ENCODE data around the gene ABHD12B. TPM values are rescaled to one million over a fixed set of nuclear protein-coding genes. Genes with fewer than 3 reads are reported as not detected.
"Not testable (repeated sequence)": the region's sequence is repeated elsewhere in the genome, so short reads cannot be mapped to it uniquely, and the experiment has no call there.

Gene ABHD12B
- total and polyA plus RNA-seq, 2 donors (not counting 1 experiment from before 2014, with no cell fraction given): under 0.01 TPM; not detected in 1

DNA sequence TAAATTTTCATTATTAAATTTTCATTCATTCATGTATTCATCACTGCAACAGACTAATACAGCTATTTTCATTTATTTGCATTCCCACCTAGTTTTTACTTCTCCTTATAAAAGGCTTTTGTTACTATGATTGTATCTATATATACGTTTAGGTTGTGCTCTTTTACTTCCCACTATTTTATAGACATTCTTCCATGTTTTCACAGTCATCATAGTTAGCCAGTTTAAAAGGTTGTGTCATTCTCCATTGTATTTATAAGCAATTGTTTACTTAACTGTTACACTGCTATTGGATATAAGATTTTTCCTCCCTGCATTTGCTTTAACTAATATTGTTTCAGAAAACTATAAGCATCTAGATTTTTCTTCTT lies 12.0 kb downstream of the ABHD12B start:
- Histone ChIP-seq H3K9ac (ENCODE audit: insufficient read depth, low read length) (no peak overlapping the region), H3K9me3 (ENCODE audit: control insufficient read depth, insufficient read depth, low read depth, low read length) (no peaks in the 10 kb centered on the region), H3K79me2 (ENCODE audit: control insufficient read depth, insufficient read depth, low read length) (no peaks in the 10 kb centered on the region), H3K4me3 (replicated peaks in 1 of 4; ENCODE audit: control extremely low read depth in 1 of 4, insufficient read depth in 1 of 4, low read depth in 3 of 4, low read length in 4 of 4) (no peak overlapping the region), H3K4me2 (ENCODE audit: extremely low read depth, insufficient read depth, low read length) (no peak overlapping the region), H2AFZ (ENCODE audit: low read length) (no peak overlapping the region), H3K4me1 (ENCODE audit: control insufficient read depth, extremely low read depth, insufficient read depth, low read length) (no peaks in the 10 kb centered on the region), H3K27me3 (ENCODE audit: control insufficient read depth, insufficient read depth, low read length) (peaks cover 4% of the 10 kb centered on the region), H4K20me1 (ENCODE audit: control insufficient read depth, extremely low read depth, insufficient read depth, low read length) (no peaks in the 10 kb centered on the region), H3K36me3 (ENCODE audit: control insufficient read depth, insufficient read depth, low read length) (no peaks in the 10 kb centered on the region), H3K27ac (ENCODE audit: insufficient read depth, low read length) (no peak overlapping the region)
- no peak for TF ChIP-seq EZH2 (IDR thresholded peaks at IDR 0.05; ENCODE audit: low read length, missing control alignments)
- no peak for DNase-seq (ENCODE audit: low read depth in 2 of 2)

- H3K79me2 ChIP-seq (ENCODE audit: control insufficient read depth, insufficient read depth, low read length): no peaks in the 10 kb centered on the region
- H3K4me3 ChIP-seq (replicated peaks in 1 of 4; ENCODE audit: control extremely low read depth in 1 of 4, insufficient read depth in 1 of 4, low read depth in 3 of 4, low read length in 4 of 4): no peak overlapping the region
- no peak overlapping the region for H3K9ac ChIP-seq (ENCODE audit: insufficient read depth, low read length)
- no peaks in the 10 kb centered on the region for H3K36me3 ChIP-seq (ENCODE audit: control insufficient read depth, insufficient read depth, low read length)
- H2AFZ ChIP-seq (ENCODE audit: low read length): no peak overlapping the region
- H3K4me2 ChIP-seq (ENCODE audit: extremely low read depth, insufficient read depth, low read length): no peak overlapping the region
- H3K9me3 ChIP-seq (ENCODE audit: control insufficient read depth, insufficient read depth, low read depth, low read length): no peaks in the 10 kb centered on the region
- H3K4me1 ChIP-seq (ENCODE audit: control insufficient read depth, extremely low read depth, insufficient read depth, low read length): no peaks in the 10 kb centered on the region
- H3K27ac ChIP-seq (ENCODE audit: insufficient read depth, low read length): no peak overlapping the region
- TF ChIP-seq, protein P1, sequence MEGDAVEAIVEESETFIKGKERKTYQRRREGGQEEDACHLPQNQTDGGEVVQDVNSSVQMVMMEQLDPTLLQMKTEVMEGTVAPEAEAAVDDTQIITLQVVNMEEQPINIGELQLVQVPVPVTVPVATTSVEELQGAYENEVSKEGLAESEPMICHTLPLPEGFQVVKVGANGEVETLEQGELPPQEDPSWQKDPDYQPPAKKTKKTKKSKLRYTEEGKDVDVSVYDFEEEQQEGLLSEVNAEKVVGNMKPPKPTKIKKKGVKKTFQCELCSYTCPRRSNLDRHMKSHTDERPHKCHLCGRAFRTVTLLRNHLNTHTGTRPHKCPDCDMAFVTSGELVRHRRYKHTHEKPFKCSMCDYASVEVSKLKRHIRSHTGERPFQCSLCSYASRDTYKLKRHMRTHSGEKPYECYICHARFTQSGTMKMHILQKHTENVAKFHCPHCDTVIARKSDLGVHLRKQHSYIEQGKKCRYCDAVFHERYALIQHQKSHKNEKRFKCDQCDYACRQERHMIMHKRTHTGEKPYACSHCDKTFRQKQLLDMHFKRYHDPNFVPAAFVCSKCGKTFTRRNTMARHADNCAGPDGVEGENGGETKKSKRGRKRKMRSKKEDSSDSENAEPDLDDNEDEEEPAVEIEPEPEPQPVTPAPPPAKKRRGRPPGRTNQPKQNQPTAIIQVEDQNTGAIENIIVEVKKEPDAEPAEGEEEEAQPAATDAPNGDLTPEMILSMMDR (conservative IDR thresholded peaks at IDR 0.05 in 1 of 2, IDR thresholded peaks at IDR 0.05 in 1 of 2; ENCODE audit: low read depth in 1 of 2, low read length in 2 of 2): no peak
- TF ChIP-seq EZH2 (IDR thresholded peaks at IDR 0.05; ENCODE audit: low read length, missing control alignments): no peak
- H4K20me1 ChIP-seq (ENCODE audit: control insufficient read depth, extremely low read depth, insufficient read depth, low read length): no peaks in the 10 kb centered on the region
- peaks cover 2% of the 10 kb centered on the region for H3K27me3 ChIP-seq (ENCODE audit: control insufficient read depth, insufficient read depth, low read length)
- no peak for DNase-seq (ENCODE audit: low read depth in 2 of 2)
Observed at GRCh38 chr14:50887476-50887875, 15.6 kb downstream of the ABHD12B start.

GRCh38 chr14:50892255-50892654 lies 20.4 kb downstream of the ABHD12B start:
- no peak for TF ChIP-seq EZH2 (IDR thresholded peaks at IDR 0.05; ENCODE audit: low read length, missing control alignments)
- TF ChIP-seq, protein P1 (conservative IDR thresholded peaks at IDR 0.05 in 1 of 2, IDR thresholded peaks at IDR 0.05 in 1 of 2; ENCODE audit: low read depth in 1 of 2, low read length in 2 of 2): no peak
- Histone ChIP-seq H3K9ac (ENCODE audit: insufficient read depth, low read length) (no peak overlapping the region), H3K36me3 (ENCODE audit: control insufficient read depth, insufficient read depth, low read length) (no peaks in the 10 kb centered on the region)

DNA sequence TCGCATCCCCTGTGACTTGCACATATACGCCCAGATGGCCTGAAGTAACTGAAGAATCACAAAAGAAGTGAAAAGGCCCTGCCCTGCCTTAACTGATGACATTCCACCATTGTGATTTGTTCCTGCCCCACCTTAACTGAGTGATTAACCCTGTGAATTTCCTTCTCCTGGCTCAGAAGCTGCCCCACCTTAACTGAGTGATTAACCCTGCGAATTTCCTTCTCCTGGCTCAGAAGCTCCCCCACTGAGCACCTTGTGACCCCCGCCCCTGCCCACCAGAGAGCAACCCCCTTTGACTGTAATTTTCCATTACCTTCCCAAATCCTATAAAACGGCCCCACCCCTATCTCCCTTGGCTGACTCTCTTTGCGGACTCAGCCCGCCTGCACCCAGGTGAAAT lies 24.6 kb downstream of the ABHD12B start:
- not testable (repeated sequence) for H3K36me3 ChIP-seq (ENCODE audit: control insufficient read depth, insufficient read depth, low read length); H3K27ac ChIP-seq (ENCODE audit: insufficient read depth, low read length); DNase-seq (ENCODE audit: low read depth in 2 of 2); H3K9me3 ChIP-seq (ENCODE audit: control insufficient read depth, insufficient read depth, low read depth, low read length); H2AFZ ChIP-seq (ENCODE audit: low read length); H3K4me2 ChIP-seq (ENCODE audit: extremely low read depth, insufficient read depth, low read length); H3K79me2 ChIP-seq (ENCODE audit: control insufficient read depth, insufficient read depth, low read length); H3K9ac ChIP-seq (ENCODE audit: insufficient read depth, low read length); H4K20me1 ChIP-seq (ENCODE audit: control insufficient read depth, extremely low read depth, insufficient read depth, low read length); H3K27me3 ChIP-seq (ENCODE audit: control insufficient read depth, insufficient read depth, low read length); H3K4me3 ChIP-seq (replicated peaks in 1 of 4; ENCODE audit: control extremely low read depth in 1 of 4, insufficient read depth in 1 of 4, low read depth in 3 of 4, low read length in 4 of 4); H3K4me1 ChIP-seq (ENCODE audit: control insufficient read depth, extremely low read depth, insufficient read depth, low read length)

More at GRCh38 chr14:50892255-50892654, 20.4 kb downstream of the ABHD12B start:
- H3K4me1 ChIP-seq (ENCODE audit: control insufficient read depth, extremely low read depth, insufficient read depth, low read length): no peaks in the 10 kb centered on the region
- H3K27me3 ChIP-seq (ENCODE audit: control insufficient read depth, insufficient read depth, low read length): no peaks in the 10 kb centered on the region
- no peaks in the 10 kb centered on the region for H3K9me3 ChIP-seq (ENCODE audit: control insufficient read depth, insufficient read depth, low read depth, low read length)
- H3K4me3 ChIP-seq (replicated peaks in 1 of 4; ENCODE audit: control extremely low read depth in 1 of 4, insufficient read depth in 1 of 4, low read depth in 3 of 4, low read length in 4 of 4): no peak overlapping the region
- H4K20me1 ChIP-seq (ENCODE audit: control insufficient read depth, extremely low read depth, insufficient read depth, low read length): no peaks in the 10 kb centered on the region
- H3K4me2 ChIP-seq (ENCODE audit: extremely low read depth, insufficient read depth, low read length): no peak overlapping the region
- no peak for DNase-seq (ENCODE audit: low read depth in 2 of 2)
- no peaks in the 10 kb centered on the region for H3K79me2 ChIP-seq (ENCODE audit: control insufficient read depth, insufficient read depth, low read length)
- no peak overlapping the region for H3K27ac ChIP-seq (ENCODE audit: insufficient read depth, low read length)
- no peak overlapping the region for H2AFZ ChIP-seq (ENCODE audit: low read length)

- H3K36me3 ChIP-seq (ENCODE audit: control insufficient read depth, insufficient read depth, low read length); H3K9ac ChIP-seq (ENCODE audit: insufficient read depth, low read length); H4K20me1 ChIP-seq (ENCODE audit: control insufficient read depth, extremely low read depth, insufficient read depth, low read length); H3K27ac ChIP-seq (ENCODE audit: insufficient read depth, low read length); H3K9me3 ChIP-seq (ENCODE audit: control insufficient read depth, insufficient read depth, low read depth, low read length); H3K79me2 ChIP-seq (ENCODE audit: control insufficient read depth, insufficient read depth, low read length); H3K4me3 ChIP-seq (replicated peaks in 1 of 4; ENCODE audit: control extremely low read depth in 1 of 4, insufficient read depth in 1 of 4, low read depth in 3 of 4, low read length in 4 of 4); H3K4me1 ChIP-seq (ENCODE audit: control insufficient read depth, extremely low read depth, insufficient read depth, low read length); H3K4me2 ChIP-seq (ENCODE audit: extremely low read depth, insufficient read depth, low read length); H2AFZ ChIP-seq (ENCODE audit: low read length); H3K27me3 ChIP-seq (ENCODE audit: control insufficient read depth, insufficient read depth, low read length); DNase-seq (ENCODE audit: low read depth in 2 of 2): not testable (repeated sequence)
Observed at GRCh38 chr14:50897005-50897404, 25.2 kb downstream of the ABHD12B start.

Data from fibroblast of lung (primary cell).